Right atrium auricular region (tissue), 2 donors: ENCODE results near the gene UNG. TPM values are rescaled to one million over a fixed set of nuclear protein-coding genes. Genes with fewer than 3 reads are reported as not detected.

ENCODE experiments used
- DNase-seq: peaks from one replicate; pipeline ENCODE4 v3.0.0-alpha.2; 2019; ENCODE audit warnings: low spot score
- H3K27ac ChIP-seq, 2 donors: fragments of 200-600 bp; sonication (generic); 1 replicate in 1 of 2; 2 replicates in 1 of 2; pipeline ENCODE4 v1.5.1; 2016 to 2019
- H3K27me3 ChIP-seq, 2 donors: fragments of 200-600 bp; sonication (generic); one replicate each; pipeline versions ENCODE4 v1.5.1 to v1.6.0; 2017 to 2019
- H3K36me3 ChIP-seq: fragments of 200-600 bp; sonication (generic); one replicate; pipeline ENCODE4 v1.5.1; 2016
- H3K4me1 ChIP-seq, 2 donors: fragments of 200-600 bp; sonication (generic); one replicate each; pipeline versions ENCODE4 v1.5.1 to v1.6.0; 2017 to 2019
- H3K4me3 ChIP-seq, 2 donors: fragments of 200-600 bp; sonication (generic); 1 replicate in 1 of 2; 2 replicates in 1 of 2; pipeline ENCODE4 v1.5.1; 2017 to 2019; ENCODE audit warnings: mild to moderate bottlenecking in 1 of 2, moderate library complexity in 1 of 2
- H3K9me3 ChIP-seq, 2 donors: fragments of 200-600 bp; sonication (generic); one replicate each; pipeline ENCODE4 v1.5.1; 2019
- total RNA-seq, 2 donors: library from RNA; depleted of rRNA; stranded (reverse); fragments of >200 nt; gene quantifications; one replicate each; pipeline ENCODE4 v1.1.0, GENCODE V29; 2016
- TF ChIP-seq, protein P1 (sequence below), 2 donors: fragments of 200-600 bp; sonication (generic); IDR thresholded peaks; one replicate each; pipeline ENCODE4 v1.5.1; 2019; ENCODE audit warnings: antibody characterized with exemption in 2 of 2

Gene UNG
- total RNA-seq, 2 donors from 2014 or later: 10.2 to 12.1 TPM

DNA sequence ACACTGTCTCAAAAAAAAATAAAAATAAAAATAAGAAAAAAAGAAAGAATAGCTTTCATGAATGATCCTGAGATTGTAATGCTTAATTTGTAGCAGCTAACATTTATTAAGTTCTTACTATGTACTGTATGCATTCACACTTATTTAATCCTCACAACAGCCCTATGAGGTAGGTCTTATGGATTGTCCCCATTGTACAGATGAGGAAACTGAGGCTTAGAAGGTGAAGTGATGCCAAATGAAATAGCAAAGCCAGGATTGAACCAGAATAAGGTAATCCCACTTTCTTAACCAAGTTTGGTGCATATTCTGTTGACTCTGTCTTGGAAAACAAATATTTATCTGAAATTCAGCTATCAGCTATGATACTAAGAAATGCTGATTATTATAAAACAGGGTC is 42.9 kb upstream of the UNG start:
- H3K4me3 ChIP-seq: no peak overlapping the region
- H3K27me3 ChIP-seq: no peaks in the 10 kb centered on the region

DNA sequence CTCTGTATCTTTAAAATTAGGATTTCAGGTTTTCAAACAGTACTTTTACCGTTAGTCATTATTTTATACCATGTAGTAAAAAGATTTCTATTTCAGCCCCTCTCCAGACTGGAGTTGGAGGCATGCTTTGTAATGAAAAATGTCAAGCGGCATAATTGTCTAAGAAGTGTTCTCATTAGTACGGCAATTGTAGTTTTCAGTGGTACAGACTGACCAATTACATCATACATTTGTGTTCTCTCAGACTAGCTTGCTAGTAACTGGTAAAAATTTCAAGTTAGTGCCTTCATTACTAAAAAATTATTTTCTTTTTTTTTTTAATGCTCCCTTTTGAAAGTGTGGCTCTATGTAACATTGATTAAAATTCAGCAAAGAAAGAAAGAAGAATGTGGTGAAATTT is 40.5 kb upstream of the UNG start:
- no peak for DNase-seq
- TF ChIP-seq, protein P1, sequence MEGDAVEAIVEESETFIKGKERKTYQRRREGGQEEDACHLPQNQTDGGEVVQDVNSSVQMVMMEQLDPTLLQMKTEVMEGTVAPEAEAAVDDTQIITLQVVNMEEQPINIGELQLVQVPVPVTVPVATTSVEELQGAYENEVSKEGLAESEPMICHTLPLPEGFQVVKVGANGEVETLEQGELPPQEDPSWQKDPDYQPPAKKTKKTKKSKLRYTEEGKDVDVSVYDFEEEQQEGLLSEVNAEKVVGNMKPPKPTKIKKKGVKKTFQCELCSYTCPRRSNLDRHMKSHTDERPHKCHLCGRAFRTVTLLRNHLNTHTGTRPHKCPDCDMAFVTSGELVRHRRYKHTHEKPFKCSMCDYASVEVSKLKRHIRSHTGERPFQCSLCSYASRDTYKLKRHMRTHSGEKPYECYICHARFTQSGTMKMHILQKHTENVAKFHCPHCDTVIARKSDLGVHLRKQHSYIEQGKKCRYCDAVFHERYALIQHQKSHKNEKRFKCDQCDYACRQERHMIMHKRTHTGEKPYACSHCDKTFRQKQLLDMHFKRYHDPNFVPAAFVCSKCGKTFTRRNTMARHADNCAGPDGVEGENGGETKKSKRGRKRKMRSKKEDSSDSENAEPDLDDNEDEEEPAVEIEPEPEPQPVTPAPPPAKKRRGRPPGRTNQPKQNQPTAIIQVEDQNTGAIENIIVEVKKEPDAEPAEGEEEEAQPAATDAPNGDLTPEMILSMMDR (IDR thresholded peaks at IDR 0.05): no peak
- Histone ChIP-seq H3K4me3 (no peak overlapping the region), H3K4me1 (peaks cover 0 to 18% of the 10 kb centered on the region in 2 donors), H3K9me3 (no peaks in the 10 kb centered on the region), H3K27ac (no peak overlapping the region), H3K36me3 (peaks cover 24% of the 10 kb centered on the region), H3K27me3 (no peaks in the 10 kb centered on the region)

More for the DNA sequence above, 42.9 kb upstream of the UNG start:
- TF ChIP-seq, protein P1 (IDR thresholded peaks at IDR 0.05): no peak
- no peak for DNase-seq
- Histone ChIP-seq H3K27ac (no peak overlapping the region), H3K36me3 (peaks cover 14% of the 10 kb centered on the region), H3K9me3 (no peaks in the 10 kb centered on the region), H3K4me1 (peaks cover 0 to 21% of the 10 kb centered on the region in 2 donors)

DNA sequence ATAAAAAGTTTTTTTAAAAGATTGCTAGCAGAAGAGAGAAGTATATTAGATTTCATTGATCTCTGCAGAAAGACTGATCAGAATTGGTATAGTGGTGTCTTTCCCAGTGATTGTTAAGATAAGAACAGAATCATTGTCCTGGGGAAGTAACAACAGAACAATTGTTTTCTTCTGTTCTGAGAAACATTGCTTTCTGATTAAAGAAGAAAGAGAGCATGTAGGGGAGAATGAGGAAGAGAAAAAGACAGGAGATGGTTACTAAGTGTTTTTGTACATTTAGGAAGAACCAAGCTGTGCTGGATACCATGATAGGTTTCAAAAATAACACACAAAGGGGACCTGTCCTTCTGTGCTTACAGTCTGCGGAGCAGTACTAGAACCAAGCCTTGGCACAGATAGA is 40.0 kb upstream of the UNG start:
- Histone ChIP-seq H3K4me3 (no peak overlapping the region), H3K36me3 (peaks cover 24% of the 10 kb centered on the region), H3K9me3 (no peaks in the 10 kb centered on the region), H3K27me3 (no peaks in the 10 kb centered on the region), H3K4me1 (peaks cover 0 to 15% of the 10 kb centered on the region in 2 donors), H3K27ac (no peak overlapping the region)
- no peak for DNase-seq
- TF ChIP-seq, protein P1 (IDR thresholded peaks at IDR 0.05): no peak

DNA sequence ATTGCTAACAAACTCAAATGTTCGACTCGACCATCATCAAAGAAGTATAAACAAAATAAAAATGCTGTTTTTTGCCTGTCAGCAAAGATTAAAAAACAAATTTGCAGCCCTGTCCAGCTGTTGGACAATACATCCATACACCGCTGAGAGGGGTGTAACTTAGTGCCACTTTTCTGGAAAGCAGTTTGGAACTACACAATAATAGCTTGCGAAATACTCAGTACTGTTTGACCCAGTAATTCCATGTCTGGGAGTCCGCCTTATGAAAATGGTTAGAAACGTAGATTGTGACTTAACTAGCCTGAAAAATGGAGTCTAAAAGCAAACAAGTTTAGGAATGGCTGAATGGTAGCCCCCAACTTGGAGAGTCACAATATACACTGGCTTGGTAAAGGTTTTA is 38.6 kb upstream of the UNG start:
- TF ChIP-seq, protein P1 (IDR thresholded peaks at IDR 0.05): no peak
- no peak overlapping the region for H3K4me3 ChIP-seq
- H3K9me3 ChIP-seq: no peaks in the 10 kb centered on the region
- H3K4me1 ChIP-seq: peaks cover 0 to 5% of the 10 kb centered on the region in 2 donors
- no peak overlapping the region for H3K27ac ChIP-seq
- DNase-seq: no peak
- H3K36me3 ChIP-seq: peaks cover 24% of the 10 kb centered on the region
- no peaks in the 10 kb centered on the region for H3K27me3 ChIP-seq

DNA sequence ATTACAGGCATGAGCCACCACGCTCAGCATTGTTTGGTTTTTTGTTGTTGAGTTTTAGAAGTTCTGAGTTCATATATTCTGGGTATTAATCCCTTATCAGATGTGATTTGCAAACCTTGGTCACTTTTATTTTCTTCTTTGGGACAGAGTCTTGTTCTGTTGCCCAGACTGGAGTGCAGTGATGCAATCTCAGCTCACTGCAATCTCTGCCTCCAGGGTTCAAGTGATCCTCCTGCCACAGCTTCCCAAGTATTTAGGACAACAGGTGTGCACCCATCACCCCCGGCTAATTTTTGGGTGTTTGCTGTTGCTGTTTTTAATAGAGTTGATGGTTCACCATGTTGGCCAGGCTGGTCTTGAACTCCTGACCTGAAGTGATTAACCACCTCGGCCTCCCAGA is 33.3 kb upstream of the UNG start:
- H3K27ac ChIP-seq: no peak overlapping the region
- peaks cover 32% of the 10 kb centered on the region for H3K36me3 ChIP-seq
- TF ChIP-seq, protein P1 (IDR thresholded peaks at IDR 0.05): no peak
- H3K4me1 ChIP-seq: no peaks in the 10 kb centered on the region
- H3K9me3 ChIP-seq: no peaks in the 10 kb centered on the region
- DNase-seq: no peak
- no peak overlapping the region for H3K4me3 ChIP-seq
- H3K27me3 ChIP-seq: no peaks in the 10 kb centered on the region

DNA sequence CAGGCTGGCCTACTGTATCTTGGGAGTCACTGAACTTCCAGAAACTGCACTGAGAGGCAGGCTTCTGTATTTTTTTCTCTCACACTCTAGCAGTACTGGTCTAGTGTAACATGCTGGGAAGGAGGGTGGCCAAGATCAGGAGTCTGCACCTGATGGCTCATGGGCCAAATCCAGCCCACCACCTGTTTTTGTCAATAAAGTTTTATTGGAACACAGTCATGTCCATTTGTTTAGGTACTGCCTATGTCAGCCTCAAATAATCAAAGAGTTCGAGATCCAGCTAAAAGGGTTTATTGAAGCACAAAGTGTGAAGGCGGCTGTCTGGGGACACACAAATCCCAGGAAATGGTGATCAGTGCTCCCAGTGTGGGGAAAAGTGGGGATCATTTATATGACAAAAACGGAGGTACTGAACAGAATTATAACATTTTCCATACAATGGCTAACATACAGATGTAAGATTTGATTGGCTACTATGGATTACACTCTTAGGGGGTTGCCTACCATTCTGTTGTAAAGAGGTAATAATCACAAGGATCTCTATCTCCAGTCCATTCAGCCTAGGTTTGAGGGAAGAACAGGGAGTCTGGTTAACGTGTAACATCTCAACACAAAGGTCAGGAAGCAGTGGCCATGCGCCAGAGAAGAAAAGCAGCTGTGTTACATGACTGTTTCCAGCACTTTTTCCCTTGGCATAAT is 32.1 kb upstream of the UNG start:
- Histone ChIP-seq H3K4me1 (no peaks in the 10 kb centered on the region), H3K4me3 (no peak overlapping the region), H3K27ac (no peak overlapping the region), H3K36me3 (peaks cover 39% of the 10 kb centered on the region), H3K9me3 (no peaks in the 10 kb centered on the region), H3K27me3 (no peaks in the 10 kb centered on the region)
- TF ChIP-seq, protein P1 (IDR thresholded peaks at IDR 0.05): no peak
- no peak for DNase-seq
